ENCODE data around the gene BMPER.

Gene BMPER

GRCh38 chr7:33888166-33888565, 17.2 kb upstream of the BMPER start:
- DNase-seq (ENCODE audit: low spot score), result no peak

DNA sequence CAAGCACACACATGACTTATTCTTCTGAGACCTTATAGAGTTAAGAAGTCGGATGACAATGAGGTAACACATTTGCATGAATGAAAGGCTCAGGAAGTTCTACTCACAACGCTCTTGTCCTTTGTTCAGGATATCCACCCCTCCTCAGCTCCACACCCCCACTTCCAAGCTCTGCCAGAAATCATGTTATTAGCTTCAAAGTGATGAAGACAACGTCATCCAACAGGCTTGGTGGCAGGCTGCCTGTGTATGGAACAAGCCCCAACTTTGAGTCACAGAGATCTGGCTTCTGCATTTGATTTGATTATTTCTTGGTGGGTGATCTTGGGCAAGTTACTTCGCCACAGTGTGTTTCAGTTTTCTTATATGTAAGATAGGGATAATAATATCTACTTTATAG, 12.4 kb upstream of the BMPER start:
- no peak for DNase-seq (ENCODE audit: low spot score)

DNA sequence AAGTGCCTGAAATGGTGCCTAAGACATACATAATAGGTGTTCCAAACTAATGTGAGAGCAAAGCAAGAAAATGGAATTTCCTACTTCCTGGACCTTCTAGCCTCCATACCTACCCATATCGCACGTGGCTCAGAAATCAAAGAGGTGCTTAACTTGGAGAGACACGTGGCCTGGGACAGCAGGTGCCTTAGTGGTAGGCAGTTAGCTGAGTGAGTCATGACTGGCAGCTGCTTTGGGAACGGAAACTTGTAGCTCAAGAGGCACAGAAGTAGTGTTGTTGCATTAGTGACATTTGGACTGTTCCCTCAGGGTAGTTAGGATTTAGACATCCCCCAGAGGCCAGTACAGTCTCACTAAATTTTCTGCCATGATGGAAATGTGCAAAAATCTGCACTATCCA, 12.0 kb upstream of the BMPER start:
- DNase-seq (ENCODE audit: low spot score), result no peak

DNA sequence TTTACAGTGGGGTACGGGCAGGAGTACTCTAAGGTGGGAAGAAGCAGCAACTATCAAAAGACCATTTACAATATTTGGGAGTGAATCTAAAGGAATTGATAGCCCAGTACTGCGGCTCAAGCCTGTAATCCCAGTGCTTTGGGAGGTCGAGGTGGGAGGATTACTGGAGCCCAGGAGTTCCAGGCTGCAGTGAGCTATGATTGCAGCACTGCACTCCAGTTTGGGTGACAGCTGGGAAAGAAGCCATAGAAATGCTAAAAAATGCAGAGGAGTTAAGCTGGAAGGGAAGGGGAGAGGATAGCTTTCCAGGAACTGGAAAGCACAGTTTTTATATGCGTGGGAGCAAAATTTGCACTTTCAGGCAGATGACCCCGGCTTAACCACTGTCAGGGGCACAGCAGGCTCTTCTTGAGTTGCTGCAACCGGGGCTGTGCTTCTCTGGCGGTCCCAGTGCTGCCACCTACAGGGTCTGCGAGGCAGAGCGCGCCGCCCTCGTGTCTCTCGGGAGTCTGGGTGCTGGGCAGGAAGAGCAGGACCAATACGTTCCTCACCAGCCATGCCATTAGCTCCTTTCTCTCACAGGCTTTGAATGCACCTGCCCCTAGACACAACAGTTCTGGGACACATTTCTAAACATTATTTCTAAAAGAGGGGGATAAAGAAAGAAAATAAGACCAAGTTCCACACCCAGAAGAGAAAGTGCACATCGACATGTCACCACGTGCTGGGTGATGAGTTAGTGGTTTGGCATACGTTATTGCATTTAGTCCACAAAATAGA, 10.1 kb upstream of the BMPER start:
- peak; percentile 48 for DNase-seq (ENCODE audit: low spot score)

DNA sequence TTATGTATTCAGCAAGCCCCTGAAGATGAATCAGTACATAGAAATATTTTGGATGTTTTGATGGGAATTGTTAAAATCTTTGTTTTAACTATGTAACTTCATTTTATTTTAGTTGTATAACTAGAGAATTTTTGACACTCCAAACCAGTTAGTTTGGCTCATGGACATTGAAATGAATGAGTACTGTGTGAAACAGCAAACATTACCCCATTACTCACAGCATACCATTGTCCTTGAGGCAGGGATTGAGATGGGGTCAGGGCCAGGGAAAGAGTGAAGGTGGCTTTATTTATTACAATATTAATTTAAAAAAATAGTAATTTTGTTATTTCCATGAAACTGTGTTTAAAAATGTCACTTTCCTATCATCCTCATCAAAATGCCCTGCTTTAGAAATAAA, 4.8 kb upstream of the BMPER start:
- no peak for DNase-seq (ENCODE audit: low spot score)

- no peak for DNase-seq (ENCODE audit: low spot score)
Measured at GRCh38 chr7:33901199-33901598, 4.1 kb upstream of the BMPER start.

DNA sequence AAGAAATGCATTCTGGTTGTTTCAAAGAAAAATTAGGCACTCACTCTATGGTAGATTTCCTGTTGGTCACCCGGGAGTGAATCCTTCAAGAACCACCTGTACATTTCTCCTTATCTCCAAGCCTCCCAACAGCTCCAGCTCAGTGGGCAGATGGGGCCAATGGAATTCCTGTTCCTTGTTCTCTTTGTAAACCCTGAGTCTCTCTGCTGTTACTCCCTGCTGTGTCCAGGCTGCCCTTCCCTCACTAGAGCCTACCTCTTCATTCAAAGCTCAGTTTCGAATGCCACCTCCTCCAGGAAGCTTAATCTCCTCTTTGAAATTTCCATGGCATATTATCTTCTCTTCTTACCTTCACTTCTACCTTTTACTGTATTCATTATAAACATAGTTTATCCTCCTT, 3.5 kb upstream of the BMPER start:
- DNase-seq (ENCODE audit: low spot score), result no peak

DNA sequence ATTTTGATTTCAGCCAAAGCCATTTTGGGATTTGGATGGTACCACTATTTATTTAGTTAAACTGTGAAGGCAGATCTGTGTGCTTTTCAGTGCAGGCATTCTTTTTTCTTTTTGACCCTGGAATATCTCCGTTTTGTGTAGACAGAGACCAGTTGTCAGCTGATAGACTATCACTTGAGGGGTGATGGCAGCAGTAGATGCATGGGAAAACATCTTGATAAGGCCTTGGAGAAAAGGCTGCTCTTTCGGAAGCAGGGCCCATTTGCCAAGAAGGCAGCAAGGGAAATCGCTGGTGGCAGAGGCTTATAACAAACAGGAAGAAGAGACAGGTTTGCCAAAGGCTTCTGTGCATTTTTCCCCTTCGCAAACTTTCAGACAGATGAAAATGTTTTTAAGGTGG, 2.6 kb upstream of the BMPER start:
- DNase-seq (ENCODE audit: low spot score), result no peak

- DNase-seq (ENCODE audit: low spot score), result no peak
Measured at GRCh38 chr7:33903791-33904680, 1.3 kb upstream of the BMPER start.

- DNase-seq (ENCODE audit: low spot score), result no peak
Measured at GRCh38 chr7:33904681-33905388, 504 bp upstream of the BMPER start.

DNA sequence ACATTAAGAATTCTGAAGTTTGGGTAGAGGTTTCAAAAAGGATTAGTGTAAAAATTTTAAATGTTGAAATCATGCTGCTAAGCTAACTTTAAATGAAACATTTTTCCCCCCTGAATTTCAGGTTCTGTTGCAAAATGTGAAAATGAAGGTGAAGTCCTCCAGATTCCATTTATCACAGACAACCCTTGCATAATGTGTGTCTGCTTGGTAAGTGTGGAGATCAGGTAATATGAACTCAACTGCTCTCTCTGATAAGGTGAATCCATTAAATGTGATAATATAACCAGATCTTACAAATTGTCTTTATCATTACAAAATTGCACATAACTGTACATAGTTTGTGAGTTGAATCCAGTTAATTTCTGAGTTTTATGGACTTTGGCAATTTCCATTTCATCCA, 1.4 kb downstream of the BMPER start:
- DNase-seq (ENCODE audit: low spot score), result no peak

- no peak for DNase-seq (ENCODE audit: low spot score)
Measured at GRCh38 chr7:33907625-33908024, 2.3 kb downstream of the BMPER start.

DNA sequence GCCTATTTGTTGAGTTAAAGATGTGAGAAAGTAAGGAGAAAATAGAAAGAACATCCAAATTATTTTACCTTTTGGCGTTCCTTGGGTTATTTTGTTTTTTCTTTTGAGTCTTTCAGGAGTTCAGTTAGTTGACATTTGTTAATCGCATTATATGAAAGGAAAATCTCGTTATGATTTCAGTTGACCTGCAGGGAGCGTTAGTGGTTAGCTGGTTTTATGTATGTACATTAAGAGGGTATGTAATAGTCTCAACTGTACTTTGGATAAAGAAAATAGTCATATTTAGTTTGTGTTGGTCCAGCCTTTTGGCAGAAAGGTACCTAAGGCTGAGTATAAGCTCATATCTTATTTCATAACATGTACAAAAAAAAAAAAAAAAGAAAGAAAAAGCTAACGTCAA, 4.0 kb downstream of the BMPER start:
- no peak for DNase-seq (ENCODE audit: low spot score)

GRCh38 chr7:33909755-33910154, 4.4 kb downstream of the BMPER start:
- DNase-seq (ENCODE audit: low spot score), result no peak

DNA sequence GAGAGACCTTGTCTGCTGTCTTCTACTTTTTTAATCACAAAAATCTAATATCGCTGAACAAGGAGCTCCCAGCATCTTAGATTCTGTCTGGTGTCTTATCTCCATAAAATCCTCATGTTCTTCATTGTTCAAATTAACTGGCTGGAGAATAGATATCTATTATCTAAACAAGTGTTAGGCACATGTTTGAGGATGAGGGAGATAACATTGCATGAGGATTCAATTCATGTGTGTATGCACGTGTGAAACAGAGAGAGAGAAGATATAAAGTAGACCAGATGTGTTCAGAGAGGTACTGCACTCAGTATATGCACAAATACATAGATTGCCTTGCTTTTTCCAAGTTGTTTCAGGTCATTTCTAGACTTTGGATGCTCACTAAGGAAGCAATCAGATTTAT, 5.4 kb downstream of the BMPER start:
- no peak for DNase-seq (ENCODE audit: low spot score)

GRCh38 chr7:33916357-33917081, 11.2 kb downstream of the BMPER start:
- DNase-seq (ENCODE audit: low spot score), result no peak

GRCh38 chr7:33917661-33918060, 12.3 kb downstream of the BMPER start:
- DNase-seq (ENCODE audit: low spot score), result no peak

DNA sequence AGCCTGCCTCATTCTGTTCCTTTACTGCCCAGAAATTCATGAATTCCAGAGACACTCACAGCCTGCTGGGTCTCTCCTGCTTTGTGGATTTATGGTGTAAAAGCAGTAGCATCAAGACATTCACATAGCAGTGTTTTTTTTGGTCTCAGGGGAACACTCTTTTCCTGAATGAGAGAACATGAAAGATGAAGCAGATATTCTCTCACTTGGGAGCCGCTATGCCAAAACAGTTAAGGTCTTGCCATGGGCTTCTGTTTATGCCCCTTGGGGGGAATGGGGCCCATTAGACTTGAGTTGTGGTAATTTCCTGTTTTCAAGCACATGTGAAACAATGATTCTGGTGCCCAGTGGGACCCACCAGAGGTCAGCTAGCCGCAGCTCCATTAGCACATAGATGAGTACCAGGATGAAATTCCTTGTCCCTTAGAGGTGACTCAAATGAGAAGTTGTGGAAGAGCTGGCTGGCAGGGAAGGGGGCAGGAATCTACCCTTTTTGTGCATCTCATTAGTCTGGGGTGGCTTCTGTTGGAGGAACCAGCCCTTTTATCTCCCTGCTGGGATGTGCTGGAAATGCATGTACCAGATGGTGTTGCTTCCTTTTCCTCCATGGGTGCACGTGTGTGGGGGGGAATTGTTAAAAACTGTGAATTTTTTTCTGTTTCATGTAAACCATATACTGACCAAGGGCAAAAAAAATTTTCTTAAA, 13.3 kb downstream of the BMPER start:
- DNase-seq (ENCODE audit: low spot score), result no peak

GRCh38 chr7:33919449-33919848, 14.1 kb downstream of the BMPER start:
- DNase-seq (ENCODE audit: low spot score), result no peak

GRCh38 chr7:33921216-33921938, 16.0 kb downstream of the BMPER start:
- no peak for DNase-seq (ENCODE audit: low spot score)

DNA sequence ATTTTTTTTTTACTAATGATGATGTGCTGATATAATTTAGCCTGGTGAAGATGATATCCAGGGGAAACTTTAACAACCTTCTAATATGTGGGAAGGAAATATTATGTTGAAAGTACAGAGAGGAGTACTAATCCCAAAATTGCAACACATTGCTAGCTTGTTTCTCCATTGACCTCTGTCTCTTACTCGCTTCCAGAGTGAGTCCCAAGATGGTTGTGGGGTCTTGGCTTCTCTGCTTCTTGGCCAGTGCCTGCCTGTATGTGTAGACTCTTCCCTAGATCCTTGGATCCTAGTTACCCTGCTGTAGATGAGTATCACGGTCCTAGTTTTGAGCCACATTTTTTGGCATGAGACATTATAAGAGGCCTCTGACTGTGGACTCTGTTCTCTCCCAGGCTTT, 17.5 kb downstream of the BMPER start:
- DNase-seq (ENCODE audit: low spot score), result no peak

Measured in CD4-positive, alpha-beta T cell treated with Interleukin-6 at 100 ng/mL for 8 hours (primary cell).